HK-2 (cell line): ENCODE data around the gene RAP1GAP2.
A peak's percentile ranks its signal among the peaks of the same experiment; 100 is the strongest.
"Not testable (repeated sequence)": the region's sequence is repeated elsewhere in the genome, so short reads cannot be mapped to it uniquely, and the experiment has no call there.

Experiments used
- DNase-seq: peaks from one replicate; pipeline ENCODE4 v3.0.0-alpha.2; 2018; ENCODE audit not compliant: unreplicated experiment

RAP1GAP2 gene

GRCh38 chr17:3043737-3044365 is 247.6 kb downstream of the RAP1GAP2 start:
- no peak for DNase-seq

GRCh38 chr17:3046753-3047152 is 250.5 kb downstream of the RAP1GAP2 start:
- no peak for DNase-seq

GRCh38 chr17:3048727-3049471 is 252.7 kb downstream of the RAP1GAP2 start:
- DNase-seq = peak; percentile 96

- no peak for DNase-seq
These were observed 253.6 kb downstream of the RAP1GAP2 start for GRCh38 chr17:3049705-3050295.

- DNase-seq = not testable (repeated sequence)
These were observed 258.6 kb downstream of the RAP1GAP2 start for GRCh38 chr17:3054868-3055267.

GRCh38 chr17:3062824-3063377 is 266.7 kb downstream of the RAP1GAP2 start:
- not testable (repeated sequence) for DNase-seq

- not testable (repeated sequence) for DNase-seq
These were observed 267.3 kb downstream of the RAP1GAP2 start, which contains the start of gene OR1D5 for GRCh38 chr17:3063507-3063906. Gene OR1D5 (minus strand): TSS chr17:3063607. CDS start chr17:3063607, 0 bp downstream.

- not testable (repeated sequence) for DNase-seq
These were observed 269.0 kb downstream of the RAP1GAP2 start for GRCh38 chr17:3065192-3065591.

- DNase-seq = not testable (repeated sequence)
These were observed 277.6 kb downstream of the RAP1GAP2 start for GRCh38 chr17:3073850-3074249.
